Nephron progenitor cell (in vitro differentiated cells): Measurements from ENCODE around the gene ANO9.

Experiments used
- DNase-seq: peaks from one replicate; pipeline ENCODE4 v3.0.0; 2021
- H3K27ac Mint-ChIP-seq: 2 replicates; pipeline ENCODE4 v1.8.0; 2021; ENCODE audit warnings: mild to moderate bottlenecking, moderate library complexity, mixed read lengths
- H3K27me3 Mint-ChIP-seq: 2 replicates; pipeline ENCODE4 v1.8.0; 2021; ENCODE audit warnings: mild to moderate bottlenecking, low read depth, mixed read lengths; ENCODE audit not compliant: poor library complexity
- H3K36me3 Mint-ChIP-seq: 2 replicates; pipeline ENCODE4 v1.8.0; 2021; ENCODE audit warnings: low read depth, mixed read lengths
- H3K4me1 Mint-ChIP-seq: 2 replicates; pipeline ENCODE4 v1.8.0; 2021; ENCODE audit warnings: mixed read lengths
- H3K4me3 Mint-ChIP-seq: 2 replicates; pipeline ENCODE4 v1.8.0; 2021; ENCODE audit warnings: mild to moderate bottlenecking, moderate library complexity, mixed read lengths
- H3K9me3 Mint-ChIP-seq: 2 replicates; pipeline ENCODE4 v1.8.0; 2021; ENCODE audit warnings: mild to moderate bottlenecking, moderate library complexity, mixed read lengths
- TF ChIP-seq, protein P1 (sequence below): fragments of 200-600 bp; sonication (generic); IDR thresholded peaks from 2 replicates; pipeline ENCODE4 v1.5.0; 2021; ENCODE audit warnings: antibody characterized with exemption

The ANO9 gene

DNA sequence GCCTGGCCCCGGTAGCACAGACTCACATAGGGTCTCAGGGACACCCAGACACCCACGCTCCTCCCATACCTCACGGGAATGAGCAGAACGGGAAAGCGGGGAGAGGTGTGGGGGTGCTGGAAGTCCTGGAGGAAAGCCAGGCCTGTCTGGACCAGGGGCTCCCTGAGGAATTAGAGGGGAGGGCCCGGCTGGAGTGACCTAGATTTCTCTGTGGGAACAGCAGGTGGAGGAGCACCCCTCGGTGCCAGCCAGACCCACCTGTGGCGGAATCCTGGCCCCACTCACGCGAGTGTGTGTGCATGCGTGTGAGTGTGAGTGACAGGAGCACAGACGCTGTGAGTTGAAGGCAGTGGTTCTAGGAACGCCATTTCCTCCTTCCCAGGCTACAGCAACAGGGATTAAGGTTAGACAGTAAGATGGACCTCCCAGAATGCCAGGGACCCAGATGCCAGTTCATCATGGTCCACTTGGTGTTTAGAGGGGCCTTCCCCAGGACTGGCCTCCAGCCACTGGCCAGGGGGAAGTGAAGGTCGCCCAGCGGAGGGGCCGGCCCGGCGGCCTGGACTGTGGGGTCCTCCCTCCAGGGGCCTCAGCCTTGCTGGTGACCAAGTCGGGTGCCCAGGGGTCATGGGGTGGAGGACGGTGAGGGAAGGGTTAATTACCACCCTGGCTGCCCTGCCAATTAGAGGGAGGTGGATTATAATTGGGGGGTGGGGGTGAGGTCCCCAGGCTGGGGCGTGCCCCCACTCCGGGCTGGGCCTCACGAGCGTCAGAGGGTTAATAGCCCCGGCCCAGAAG lies 46.8 kb downstream of the ANO9 start:
- no peaks in the 10 kb centered on the region for H3K36me3 Mint-ChIP-seq
- H3K27me3 Mint-ChIP-seq, result peaks cover 11% of the 10 kb centered on the region
- H3K9me3 Mint-ChIP-seq, result peaks cover 11% of the 10 kb centered on the region
- H3K4me1 Mint-ChIP-seq, result peaks cover 2% of the 10 kb centered on the region
- no peak overlapping the region for H3K4me3 Mint-ChIP-seq
- no peak for DNase-seq
- TF ChIP-seq, protein P1, sequence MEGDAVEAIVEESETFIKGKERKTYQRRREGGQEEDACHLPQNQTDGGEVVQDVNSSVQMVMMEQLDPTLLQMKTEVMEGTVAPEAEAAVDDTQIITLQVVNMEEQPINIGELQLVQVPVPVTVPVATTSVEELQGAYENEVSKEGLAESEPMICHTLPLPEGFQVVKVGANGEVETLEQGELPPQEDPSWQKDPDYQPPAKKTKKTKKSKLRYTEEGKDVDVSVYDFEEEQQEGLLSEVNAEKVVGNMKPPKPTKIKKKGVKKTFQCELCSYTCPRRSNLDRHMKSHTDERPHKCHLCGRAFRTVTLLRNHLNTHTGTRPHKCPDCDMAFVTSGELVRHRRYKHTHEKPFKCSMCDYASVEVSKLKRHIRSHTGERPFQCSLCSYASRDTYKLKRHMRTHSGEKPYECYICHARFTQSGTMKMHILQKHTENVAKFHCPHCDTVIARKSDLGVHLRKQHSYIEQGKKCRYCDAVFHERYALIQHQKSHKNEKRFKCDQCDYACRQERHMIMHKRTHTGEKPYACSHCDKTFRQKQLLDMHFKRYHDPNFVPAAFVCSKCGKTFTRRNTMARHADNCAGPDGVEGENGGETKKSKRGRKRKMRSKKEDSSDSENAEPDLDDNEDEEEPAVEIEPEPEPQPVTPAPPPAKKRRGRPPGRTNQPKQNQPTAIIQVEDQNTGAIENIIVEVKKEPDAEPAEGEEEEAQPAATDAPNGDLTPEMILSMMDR, result no peak
- no peak overlapping the region for H3K27ac Mint-ChIP-seq

- H3K4me3 Mint-ChIP-seq, result no peak within 1 kb of the TSS
- H3K4me1 Mint-ChIP-seq, result peaks cover 9% of the 10 kb centered on the region
- H3K36me3 Mint-ChIP-seq, result no peaks in the 10 kb centered on the region
- peaks cover 4% of the 10 kb centered on the region for H3K9me3 Mint-ChIP-seq
- H3K27me3 Mint-ChIP-seq, result peaks cover 4% of the 10 kb centered on the region
- TF ChIP-seq, protein P1, result no peak
- no peak for DNase-seq
- H3K27ac Mint-ChIP-seq, result no peak within 1 kb of the TSS
Observed at GRCh38 chr11:394034-394857, 47.6 kb downstream of the ANO9 start, which contains the start of gene PKP3. Gene PKP3 (plus strand): TSS chr11:394209. CDS start chr11:394293, 84 bp downstream.

- H3K27ac Mint-ChIP-seq, result no peak overlapping the region
- no peak overlapping the region for H3K4me3 Mint-ChIP-seq
- TF ChIP-seq, protein P1, result no peak
- no peaks in the 10 kb centered on the region for H3K27me3 Mint-ChIP-seq
- H3K4me1 Mint-ChIP-seq, result peaks cover 17% of the 10 kb centered on the region
- H3K9me3 Mint-ChIP-seq, result no peaks in the 10 kb centered on the region
- H3K36me3 Mint-ChIP-seq, result no peaks in the 10 kb centered on the region
- no peak for DNase-seq
Observed at GRCh38 chr11:393219-394033, 48.4 kb downstream of the ANO9 start.

DNA sequence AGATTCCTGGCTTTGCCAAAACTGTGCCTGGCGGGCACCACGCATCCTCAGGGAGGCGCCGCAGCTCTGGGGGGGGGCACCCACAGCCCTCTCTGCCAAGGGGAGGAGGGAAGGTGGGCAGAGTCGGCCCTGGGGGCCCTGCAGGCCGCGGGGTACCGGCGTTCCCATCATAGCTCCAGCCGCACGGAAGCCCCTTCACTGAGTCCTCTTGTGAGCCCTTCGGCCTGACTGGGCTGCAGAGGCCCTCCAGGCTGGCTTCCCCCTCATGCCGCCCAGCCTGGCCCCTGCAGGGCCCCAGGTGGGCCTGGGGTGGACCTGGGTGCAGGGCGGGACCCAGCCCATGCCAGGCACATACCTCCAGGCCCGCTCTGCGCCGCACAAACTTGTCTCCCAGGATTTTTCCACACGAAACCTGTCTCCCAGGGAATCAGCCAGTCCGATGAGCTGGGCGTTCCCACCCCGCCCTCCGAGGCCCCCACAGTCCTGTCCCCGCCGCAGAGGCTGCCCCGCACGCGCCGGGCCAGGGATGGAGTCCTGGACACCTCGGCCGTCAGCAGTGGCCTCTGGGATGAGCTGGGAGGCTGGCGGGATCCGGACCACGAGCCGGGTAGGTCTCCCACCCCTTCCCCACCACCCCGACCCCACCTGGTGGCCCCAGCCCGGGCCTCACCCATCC lies 49.6 kb downstream of the ANO9 start:
- Mint-ChIP-seq H3K27me3 (no peaks in the 10 kb centered on the region), H3K4me1 (peaks cover 25% of the 10 kb centered on the region), H3K36me3 (peaks cover 1% of the 10 kb centered on the region), H3K27ac (no peak overlapping the region), H3K9me3 (peaks cover 2% of the 10 kb centered on the region), H3K4me3 (no peak overlapping the region)
- no peak for DNase-seq
- TF ChIP-seq, protein P1, result no peak
